K562 (cell line): Measurements from ENCODE around the gene CHAMP1. TPM values are rescaled to one million over a fixed set of nuclear protein-coding genes. Genes with fewer than 3 reads are reported as not detected.
A peak's percentile ranks its signal among the peaks of the same experiment; 100 is the strongest.

Source experiments
- ATAC-seq: fragments of 200-7000 bp; cut with Tn5 transposase; 3 replicates; pipeline ENCODE4 v1.9.1; 2020; ENCODE audit warnings: moderate library complexity
- BruUV-seq: library from RNA; stranded (reverse); fragments of 400-500 nt; replicated peaks from 2 replicates; lab custom pipeline; 2021; lab: Mats Ljungman, UMichigan
- CTCF ChIA-PET: fragments of 300-600 bp; formaldehyde crosslinking; extraction: SDS; loops from one replicate; lab custom pipeline; 2021; ENCODE audit warnings: low intra/inter-chr PET ratio; lab: Yijun Ruan, JAX
- POLR2A ChIA-PET: fragments of 300-600, 350-650 bp; sonication (Branson Sonifier 250); formaldehyde crosslinking; extraction: SDS; loops from one replicate; lab custom pipeline; 2021; ENCODE audit warnings: antibody characterized with exemption, inconsistent platforms; lab: Yijun Ruan, JAX
- DNase-seq, 4 experiments: peaks; one replicate each; pipeline versions ENCODE4 v3.0.0 to v3.0.0-alpha.2; 2011 to 2018; ENCODE audit warnings: low spot score in 3 of 4, mixed read lengths in 3 of 4; ENCODE audit errors: extremely low read depth in 1 of 4
- FAIRE-seq: peaks from 2 replicates; lab custom pipeline; 2011; peaks lifted over from hg19 to GRCh38; lab: Jason Lieb, UNC
- H2AFZ ChIP-seq: 2 replicates; pipeline ENCODE4 v1.6.0; 2011; ENCODE audit warnings: low read depth, low read length, control low read depth, inconsistent platforms
- H3K27ac ChIP-seq: fragments of 200-600 bp; 3 replicates; pipeline ENCODE4 v1.8.0; 2011; ENCODE audit warnings: low read depth, mild to moderate bottlenecking, control low read depth, inconsistent platforms, low read length, moderate library complexity, mixed read lengths; ENCODE audit errors: extremely low read depth
- H3K27me3 ChIP-seq, 2 experiments: fragments of 300-600 bp in 1 of 2; 2 replicates in 1 of 2; 3 replicates in 1 of 2; pipeline versions ENCODE4 v1.6.0 to v1.8.0; 2011; ENCODE audit warnings: inconsistent platforms in 2 of 2, low read length in 2 of 2, mild to moderate bottlenecking in 1 of 2, mixed read lengths in 1 of 2, moderate library complexity in 1 of 2; ENCODE audit not compliant: control insufficient read depth in 2 of 2, insufficient read depth in 2 of 2
- H3K36me3 ChIP-seq: fragments of 300-600 bp; 3 replicates; pipeline ENCODE4 v1.8.0; 2011; ENCODE audit warnings: mild to moderate bottlenecking, low read length, inconsistent platforms; ENCODE audit not compliant: control insufficient read depth, insufficient read depth
- H3K4me1 ChIP-seq, 2 experiments: fragments of 200-600 bp in 1 of 2; replicated peaks in 1 of 2; 2 replicates in 1 of 2; 3 replicates in 1 of 2; pipeline versions ENCODE4 v1.5.1 to v1.8.0; 2011; ENCODE audit warnings: inconsistent platforms in 2 of 2, low read length in 2 of 2, mild to moderate bottlenecking in 1 of 2, mixed read lengths in 1 of 2, moderate library complexity in 1 of 2; ENCODE audit not compliant: control insufficient read depth in 2 of 2, insufficient read depth in 2 of 2
- H3K4me2 ChIP-seq: 2 replicates; pipeline ENCODE4 v1.6.1; 2011; ENCODE audit warnings: low read length, control low read depth, inconsistent platforms, mixed read lengths; ENCODE audit not compliant: insufficient read depth
- H3K4me3 ChIP-seq: fragments of 200-600 bp; sonication (generic), shearing (Covaris generic); 2 replicates; pipeline ENCODE4 v1.5.1; 2016; ENCODE audit warnings: control low read depth, inconsistent platforms
- H3K79me2 ChIP-seq: fragments of 200-600 bp; 3 replicates; pipeline ENCODE4 v1.8.0; 2011; ENCODE audit warnings: low read length, inconsistent platforms; ENCODE audit not compliant: control insufficient read depth, insufficient read depth
- H3K9ac ChIP-seq, 2 experiments: 2 replicates each; pipeline versions ENCODE4 v1.6.0 to v1.6.1; 2011; ENCODE audit warnings: low read depth in 2 of 2, low read length in 2 of 2, control low read depth in 1 of 2, inconsistent platforms in 1 of 2, mild to moderate bottlenecking in 1 of 2, mixed read lengths in 1 of 2; ENCODE audit not compliant: insufficient read depth in 1 of 2
- H3K9me1 ChIP-seq: one replicate; pipeline ENCODE4 v1.6.0; 2011; ENCODE audit warnings: inconsistent platforms, mild to moderate bottlenecking, low read length, moderate library complexity; ENCODE audit not compliant: control insufficient read depth, insufficient read depth
- H3K9me3 ChIP-seq: replicated peaks from 2 replicates; pipeline ENCODE4 v1.5.1; 2011; ENCODE audit warnings: low read depth, low read length, inconsistent platforms; ENCODE audit not compliant: control insufficient read depth, insufficient read depth
- H4K20me1 ChIP-seq: replicated peaks from 2 replicates; pipeline ENCODE4 v1.6.1; 2011; ENCODE audit warnings: low read length, inconsistent platforms, mixed read lengths; ENCODE audit not compliant: control insufficient read depth, insufficient read depth
- CREB3 ChIP-seq: fragments of 450-650 bp; conservative IDR thresholded peaks from 2 replicates; pipeline ENCODE4 v1.6.1; 2016; ENCODE audit warnings: missing genetic modification characterization, low read depth, mild to moderate bottlenecking, missing compliant biosample characterization, moderate library complexity
- DMBX1 ChIP-seq: fragments of 250-450 bp; sonication (Bioruptor Pico); IDR thresholded peaks from 2 replicates; pipeline ENCODE4 v1.8.0; 2022; ENCODE audit warnings: inconsistent platforms, mild to moderate bottlenecking, moderate library complexity, borderline replicate concordance
- ID3 ChIP-seq, 2 experiments: fragments of 250-450 bp in 1 of 2; fragments of 450-650 bp in 1 of 2; sonication (Bioruptor Pico) in 1 of 2; IDR thresholded peaks; 2 replicates each; pipeline versions ENCODE4 v1.6.1 to v1.8.0; 2016 to 2021; ENCODE audit warnings: mild to moderate bottlenecking in 2 of 2, moderate library complexity in 2 of 2, missing compliant biosample characterization in 1 of 2, missing genetic modification characterization in 1 of 2
- MGA ChIP-seq: fragments of 450-650 bp; IDR thresholded peaks from 2 replicates; pipeline ENCODE4 v1.6.1; 2016; ENCODE audit warnings: mild to moderate bottlenecking, moderate library complexity
- NFRKB ChIP-seq: fragments of 450-650 bp; IDR thresholded peaks from 2 replicates; pipeline ENCODE4 v1.6.1; 2016; ENCODE audit warnings: low read depth
- SNRNP70 ChIP-seq: fragments of 200-400 bp; formaldehyde crosslinking; optimal IDR thresholded peaks from 2 replicates; pipeline ENCODE3; 2017; ENCODE audit warnings: low read depth, low read length
- SRSF3 ChIP-seq: fragments of 200-400 bp; formaldehyde crosslinking; IDR thresholded peaks from 2 replicates; pipeline ENCODE4 v1.6.1; 2016; ENCODE audit warnings: mild to moderate bottlenecking, low read length, moderate library complexity; ENCODE audit not compliant: insufficient read depth
- WGBS: fragments of 100-300 bp; shearing (Covaris generic); methylation state at CpG from one replicate; pipeline ENCODE4 v1.1.6; 2016; ENCODE audit warnings: low coverage, mixed read lengths; ENCODE audit not compliant: insufficient coverage; ENCODE audit errors: missing lambda C conversion rate; 5-methylcytosine and 5-hydroxymethylcytosine counted together
- in situ Hi-C: fragments of 300-500 bp; cut with MboI; formaldehyde crosslinking; loops from 4 replicates; pipeline ENCODE4 v1.15.0; 2018; ENCODE audit warnings: inconsistent platforms, mixed read lengths
- intact Hi-C: fragments of 100-400 bp; cut with micrococcal nuclease; formaldehyde crosslinking; loops from 2 replicates; pipeline ENCODE4 v1.14.2; 2022
- polyA plus RNA-seq, 8 experiments: library from polyadenylated mRNA; depleted of rRNA in 4 of 8; stranded (reverse) in 5 of 8; unstranded in 3 of 8; fragments of >200 nt; fragmentation: Nextera tagmentation in 2 of 8; fragmentation: Illumina TruSeq in 1 of 8; extraction: Ambion mirVana in 2 of 8; extraction: Trizol in 1 of 8; gene quantifications; 2 replicates each; pipeline versions ENCODE4 v1.2.1 to v1.2.3, GENCODE V29; 2011 to 2014; ENCODE audit warnings: inconsistent platforms in 1 of 8, missing spikeins in 1 of 8
- total RNA-seq, 7 experiments: library from RNA; depleted of rRNA in 6 of 7; stranded (reverse); fragments of >200 nt in 6 of 7; fragmentation: Illumina TruSeq in 2 of 7; extraction: Trizol in 2 of 7; gene quantifications; 2 replicates each; pipeline versions ENCODE4 v1.2.1 to v1.2.3, GENCODE V29; 2011 to 2021; ENCODE audit warnings: low replicate concordance in 1 of 7

Gene CHAMP1
- total and polyA plus RNA-seq, 9 of the 15 experiments (the other 6 are each of a cell fraction or from before 2014, with no cell fraction given), result 0.70 to 40.6 (median 15.3) TPM

- ATAC-seq (no peak), FAIRE-seq (no peak), DNase-seq (peak in 1 of 4 experiments; percentile 33)
- Histone ChIP-seq H3K79me2 (peaks cover 35% of the 10 kb centered on the region), H3K4me3 (no peak overlapping the region), H3K4me2 (peak overlapping the region; percentile 45), H4K20me1 (no peaks in the 10 kb centered on the region; the same call in 1 of the 2 replicates), H3K9ac (peak overlapping the region; percentile 82 to 96), H3K9me3 (no peaks in the 10 kb centered on the region), H3K9me1 (no peaks in the 10 kb centered on the region), H3K4me1 (peaks cover 31 to 35% of the 10 kb centered on the region in 2 experiments), H2AFZ (peak overlapping the region; percentile 99), H3K27ac (peak overlapping the region; percentile 99), H3K27me3 (no peaks in the 10 kb centered on the region), H3K36me3 (peaks cover 51% of the 10 kb centered on the region; the same call in 2 of the 3 replicates)
- in situ Hi-C loops (no loop called here), intact Hi-C loops (no loop called here)
- ChIA-PET CTCF (no interaction called here), POLR2A (interaction anchor here (0.8 to 1.7 kb wide), 6 partner anchors 10 to 28 kb away, joined by 3 to 10 read pairs (median 3); no protein-coding TSS in a partner anchor)
- BruUV-seq, result no TSS peak
- WGBS, result 51% methylated on average over 2 of the region's 2 CpGs
- TF ChIP-seq SRSF3 (no peak), CREB3 (tag) (peak; percentile 15; the same call in 1 of the 2 replicates), ID3 (CRISPR knock-in tag; IDR thresholded peaks at IDR 0.05) (no peak), ID3 (tag; IDR thresholded peaks at IDR 0.05) (peak; percentile 38; the same call in 1 of the 2 replicates), MGA (no peak), NFRKB (peak; percentile 26; the same call in 1 of the 2 replicates), DMBX1 (CRISPR knock-in tag) (0 out of 2 replicates have a peak, but pooled peaks have one; percentile 28), SNRNP70 (no peak)
Observed at GRCh38 chr13:114279758-114280355, 34.4 kb upstream of the CHAMP1 start.
